Ishikawa (cell line): ENCODE data around the gene PPIL3.

Experiments used
- CEBPB ChIP-seq: IDR thresholded peaks from 2 replicates; pipeline ENCODE4 v1.6.1; 2012
- CREB1 ChIP-seq: IDR thresholded peaks from 2 replicates; pipeline ENCODE4 v1.6.1; 2012; ENCODE audit warnings: low read depth
- EGR1 ChIP-seq: IDR thresholded peaks from 2 replicates; pipeline ENCODE4 v1.6.1; 2012
- EP300 ChIP-seq: IDR thresholded peaks from 2 replicates; pipeline ENCODE4 v1.6.1; 2012; ENCODE audit warnings: borderline replicate concordance
- FOXM1 ChIP-seq: IDR thresholded peaks from 2 replicates; pipeline ENCODE4 v1.6.1; 2012; ENCODE audit warnings: low read depth, borderline replicate concordance
- MAX ChIP-seq: IDR thresholded peaks from 2 replicates; pipeline ENCODE4 v1.6.1; 2012
- NFIC ChIP-seq: IDR thresholded peaks from 2 replicates; pipeline ENCODE4 v1.6.1; 2012
- RAD21 ChIP-seq: IDR thresholded peaks from 2 replicates; pipeline ENCODE4 v1.6.1; 2012; ENCODE audit warnings: low read depth
- REST ChIP-seq: IDR thresholded peaks from 2 replicates; pipeline ENCODE4 v1.6.1; 2012; ENCODE audit warnings: low read depth, mild to moderate bottlenecking
- TAF1 ChIP-seq: IDR thresholded peaks from 2 replicates; pipeline ENCODE4 v1.6.1; 2012; ENCODE audit warnings: low read depth, mild to moderate bottlenecking
- TCF12 ChIP-seq: IDR thresholded peaks from 2 replicates; pipeline ENCODE4 v1.6.1; 2012; ENCODE audit warnings: low read depth
- TEAD4 ChIP-seq: IDR thresholded peaks from 2 replicates; pipeline ENCODE4 v1.6.1; 2012
- YY1 ChIP-seq: IDR thresholded peaks from 2 replicates; pipeline ENCODE4 v1.6.1; 2012; ENCODE audit warnings: low read depth
- ZBTB7A ChIP-seq: IDR thresholded peaks from 2 replicates; pipeline ENCODE4 v1.6.1; 2012; ENCODE audit warnings: low read depth
- TF ChIP-seq, protein P1 (sequence below): IDR thresholded peaks from 2 replicates; pipeline ENCODE4 v1.6.1; 2012

Gene PPIL3

DNA sequence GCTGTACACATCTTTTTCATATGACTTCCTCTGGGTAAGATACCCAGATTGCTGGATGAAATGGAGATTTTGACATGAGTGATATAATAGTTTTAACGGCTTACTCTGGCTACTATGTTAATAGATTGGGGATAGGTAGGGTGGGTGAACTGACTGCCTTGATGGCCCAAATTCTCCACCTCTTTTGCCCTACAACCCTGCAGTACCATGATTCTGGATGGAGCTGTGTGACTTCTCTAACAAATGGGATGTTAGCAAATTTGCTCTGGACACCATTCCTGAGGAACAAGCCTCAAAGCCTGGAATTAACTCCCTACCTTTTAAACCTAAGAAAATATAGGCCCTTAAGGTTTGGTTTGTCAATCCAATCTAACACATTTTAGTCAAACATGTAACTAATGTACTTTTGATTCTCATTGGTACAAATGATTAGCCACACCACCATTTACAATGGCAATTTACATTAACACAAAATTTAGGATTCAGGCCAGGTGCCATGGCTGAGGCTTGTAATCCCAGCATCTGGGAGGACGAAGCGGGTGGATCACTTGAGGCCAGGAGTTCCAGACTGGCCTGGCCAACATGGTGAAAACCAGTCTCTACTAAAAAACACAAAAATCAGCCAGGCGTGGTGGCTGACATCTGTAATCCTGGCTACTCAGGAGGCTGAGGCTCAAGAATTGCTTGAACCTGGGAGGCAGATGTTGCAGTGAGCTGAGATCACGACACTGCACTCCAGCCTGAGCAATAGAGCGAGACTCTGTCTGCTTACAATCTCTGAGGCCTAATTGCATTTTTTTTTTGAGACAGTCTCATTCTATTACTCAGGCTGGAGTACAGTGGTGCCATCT lies 37.3 kb downstream of the PPIL3 start:
- TF ChIP-seq TCF12 (no peak), FOXM1 (no peak), TAF1 (no peak), EP300 (no peak), TEAD4 (no peak), MAX (no peak), YY1 (no peak), NFIC (no peak), RAD21 (no peak), CEBPB (no peak), EGR1 (no peak)
- TF ChIP-seq, protein P1, sequence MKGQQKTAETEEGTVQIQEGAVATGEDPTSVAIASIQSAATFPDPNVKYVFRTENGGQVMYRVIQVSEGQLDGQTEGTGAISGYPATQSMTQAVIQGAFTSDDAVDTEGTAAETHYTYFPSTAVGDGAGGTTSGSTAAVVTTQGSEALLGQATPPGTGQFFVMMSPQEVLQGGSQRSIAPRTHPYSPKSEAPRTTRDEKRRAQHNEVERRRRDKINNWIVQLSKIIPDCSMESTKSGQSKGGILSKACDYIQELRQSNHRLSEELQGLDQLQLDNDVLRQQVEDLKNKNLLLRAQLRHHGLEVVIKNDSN = no peak

- no peak for TF ChIP-seq RAD21
- no peak for TF ChIP-seq TEAD4
- no peak for TF ChIP-seq CEBPB
- TF ChIP-seq, protein P1 = no peak
- TF ChIP-seq ZBTB7A = no peak
- TF ChIP-seq MAX = no peak
- no peak for TF ChIP-seq FOXM1
These were observed 38.2 kb downstream of the PPIL3 start for GRCh38 chr2:200850512-200851256.

DNA sequence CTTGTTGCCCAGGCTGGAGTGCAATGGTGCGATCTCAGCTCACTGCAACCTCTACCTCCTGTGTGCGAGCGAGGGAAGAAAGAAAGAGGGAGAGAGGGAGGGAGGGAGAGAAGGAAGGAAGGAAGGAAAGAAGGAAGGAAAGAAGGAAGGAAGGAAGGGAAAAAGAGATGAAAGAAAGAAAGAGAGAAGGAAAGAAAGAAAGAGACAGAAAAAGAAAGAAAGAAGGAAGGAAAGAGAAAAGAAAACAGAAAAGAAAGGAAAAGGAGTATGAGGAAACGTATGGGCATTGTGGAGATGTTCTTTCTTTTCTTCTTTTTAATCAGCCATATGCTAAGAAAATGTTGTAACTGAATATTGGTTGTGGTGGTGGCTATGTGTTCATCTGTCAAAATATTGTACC lies 40.9 kb downstream of the PPIL3 start:
- no peak for TF ChIP-seq TEAD4
- no peak for TF ChIP-seq CEBPB
- no peak for TF ChIP-seq RAD21
- no peak for TF ChIP-seq NFIC
- no peak for TF ChIP-seq EP300

- no peak for TF ChIP-seq ZBTB7A
- no peak for TF ChIP-seq TAF1
- no peak for TF ChIP-seq CEBPB
- TF ChIP-seq FOXM1 = no peak
- TF ChIP-seq TEAD4 = no peak
- no peak for TF ChIP-seq TCF12
- TF ChIP-seq CREB1 = no peak
- no peak for TF ChIP-seq EP300
- no peak for TF ChIP-seq EGR1
- no peak for TF ChIP-seq RAD21
- TF ChIP-seq NFIC = no peak
These were observed 41.6 kb downstream of the PPIL3 start for GRCh38 chr2:200847269-200847668.

- no peak for TF ChIP-seq TAF1
- no peak for TF ChIP-seq EGR1
- no peak for TF ChIP-seq RAD21
- no peak for TF ChIP-seq ZBTB7A
- no peak for TF ChIP-seq EP300
- no peak for TF ChIP-seq MAX
- no peak for TF ChIP-seq CREB1
- TF ChIP-seq YY1 = no peak
These were observed 43.1 kb downstream of the PPIL3 start for GRCh38 chr2:200845669-200846325.

DNA sequence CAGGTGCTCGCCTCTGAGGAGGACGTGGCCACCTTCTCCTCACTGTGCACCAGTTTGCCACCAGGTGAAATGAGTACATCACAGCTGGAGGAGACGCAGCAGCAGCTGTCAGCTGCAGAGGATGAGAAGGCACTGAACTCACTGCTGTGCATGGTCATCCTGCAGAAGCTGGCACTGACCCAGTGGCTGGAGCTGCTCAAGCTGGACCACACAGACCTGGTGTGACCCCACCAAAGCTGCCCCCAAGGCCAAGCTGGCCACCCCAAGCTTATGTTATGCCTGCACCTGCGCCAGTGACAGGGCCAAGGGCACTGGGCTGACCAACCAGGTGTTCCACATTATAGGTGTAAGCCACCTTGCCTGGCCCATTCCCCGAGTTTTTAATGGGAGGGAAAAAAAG lies 43.7 kb downstream of the PPIL3 start:
- no peak for TF ChIP-seq ZBTB7A
- TF ChIP-seq FOXM1 = no peak
- no peak for TF ChIP-seq TCF12
- no peak for TF ChIP-seq CEBPB
- no peak for TF ChIP-seq MAX
- no peak for TF ChIP-seq REST
- no peak for TF ChIP-seq TAF1
- TF ChIP-seq RAD21 = no peak
